HG03439 (cell line): ENCODE measurements around the gene HGFAC.
"Not testable (repeated sequence)": the region's sequence is repeated elsewhere in the genome, so short reads cannot be mapped to it uniquely, and the experiment has no call there.

Experiments used
- ATAC-seq: cut with Tn5 transposase; IDR thresholded peaks from one replicate; pipeline ENCODE4 v1.9.1; 2021; ENCODE audit warnings: mild to moderate bottlenecking, moderate library complexity; ENCODE audit not compliant: unreplicated experiment

Gene HGFAC

DNA sequence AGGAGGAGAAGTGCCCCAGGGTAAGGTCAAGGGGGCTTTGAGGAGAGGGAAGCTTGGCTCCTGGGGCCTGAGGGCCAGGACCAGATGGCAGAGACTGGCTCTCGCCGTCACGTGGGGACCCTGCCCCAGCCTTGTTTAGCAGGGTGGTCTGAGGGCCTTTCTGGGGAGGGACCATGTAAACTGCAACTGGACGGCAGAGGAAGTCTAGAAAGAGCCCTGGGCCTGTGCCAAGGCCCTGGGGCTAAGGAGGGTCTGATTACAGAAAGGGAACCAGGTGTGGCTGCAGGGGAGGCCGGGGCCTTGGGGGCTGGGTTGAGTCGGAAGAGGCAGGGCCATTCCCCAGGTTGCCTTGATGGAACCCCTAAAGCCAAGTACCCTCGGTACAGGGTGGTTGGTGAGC is 1.8 kb upstream of the HGFAC start:
- no peak for ATAC-seq

GRCh38 chr4:3440979-3441500 is 728 bp upstream of the HGFAC start:
- no peak for ATAC-seq

DNA sequence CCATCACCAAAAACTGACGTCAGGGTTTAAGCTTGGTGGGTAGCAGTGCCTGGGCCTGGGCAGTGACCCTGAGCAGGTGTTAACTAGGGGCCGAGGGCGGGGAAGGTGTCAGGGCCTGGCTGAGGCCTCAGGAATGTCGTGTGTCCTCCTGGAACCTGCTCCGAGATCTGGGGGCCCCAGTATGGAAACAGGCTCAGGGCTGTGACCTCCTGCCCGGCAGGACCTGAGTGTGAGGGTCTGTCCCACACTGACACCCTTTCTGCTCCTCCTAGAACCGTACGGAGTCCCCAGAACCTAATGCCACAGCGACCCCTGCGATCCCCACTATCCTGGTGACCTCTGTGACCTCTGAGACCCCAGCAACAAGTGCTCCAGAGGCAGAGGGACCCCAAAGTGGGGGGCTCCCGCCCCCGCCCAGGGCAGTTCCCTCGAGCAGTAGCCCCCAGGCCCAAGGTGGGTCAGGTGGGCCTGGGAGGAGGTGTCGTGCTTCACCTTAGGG is 741 bp downstream of the HGFAC start:
- no peak for ATAC-seq

- no peak for ATAC-seq
These were observed 1.4 kb downstream of the HGFAC start for GRCh38 chr4:3442959-3443749.

- ATAC-seq: no peak
These were observed 2.1 kb downstream of the HGFAC start for GRCh38 chr4:3443750-3444309.

DNA sequence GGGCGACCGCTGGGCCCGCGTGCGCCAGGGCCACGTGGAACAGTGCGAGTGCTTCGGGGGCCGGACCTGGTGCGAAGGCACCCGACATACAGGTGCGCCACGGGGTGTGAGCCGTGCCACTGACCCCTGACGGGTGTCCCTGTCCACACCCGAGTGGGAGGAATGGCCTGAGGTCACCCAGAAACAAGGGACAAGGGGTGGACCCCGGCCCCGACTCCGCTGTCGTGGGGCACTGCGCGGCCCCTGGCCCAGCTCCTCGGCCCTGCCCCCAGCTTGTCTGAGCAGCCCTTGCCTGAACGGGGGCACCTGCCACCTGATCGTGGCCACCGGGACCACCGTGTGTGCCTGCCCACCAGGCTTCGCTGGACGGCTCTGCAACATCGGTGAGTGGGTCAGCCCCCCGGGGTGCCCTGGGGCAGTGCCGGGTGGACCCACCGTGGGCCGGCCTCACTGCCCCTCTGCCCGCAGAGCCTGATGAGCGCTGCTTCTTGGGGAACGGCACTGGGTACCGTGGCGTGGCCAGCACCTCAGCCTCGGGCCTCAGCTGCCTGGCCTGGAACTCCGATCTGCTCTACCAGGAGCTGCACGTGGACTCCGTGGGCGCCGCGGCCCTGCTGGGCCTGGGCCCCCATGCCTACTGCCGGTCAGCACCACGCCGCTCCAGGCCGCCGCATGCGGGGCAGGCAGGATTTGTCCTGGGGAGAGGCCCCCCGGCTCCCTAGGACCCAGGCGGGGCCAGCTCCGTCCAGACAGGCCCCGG is 2.8 kb downstream of the HGFAC start:
- no peak for ATAC-seq

DNA sequence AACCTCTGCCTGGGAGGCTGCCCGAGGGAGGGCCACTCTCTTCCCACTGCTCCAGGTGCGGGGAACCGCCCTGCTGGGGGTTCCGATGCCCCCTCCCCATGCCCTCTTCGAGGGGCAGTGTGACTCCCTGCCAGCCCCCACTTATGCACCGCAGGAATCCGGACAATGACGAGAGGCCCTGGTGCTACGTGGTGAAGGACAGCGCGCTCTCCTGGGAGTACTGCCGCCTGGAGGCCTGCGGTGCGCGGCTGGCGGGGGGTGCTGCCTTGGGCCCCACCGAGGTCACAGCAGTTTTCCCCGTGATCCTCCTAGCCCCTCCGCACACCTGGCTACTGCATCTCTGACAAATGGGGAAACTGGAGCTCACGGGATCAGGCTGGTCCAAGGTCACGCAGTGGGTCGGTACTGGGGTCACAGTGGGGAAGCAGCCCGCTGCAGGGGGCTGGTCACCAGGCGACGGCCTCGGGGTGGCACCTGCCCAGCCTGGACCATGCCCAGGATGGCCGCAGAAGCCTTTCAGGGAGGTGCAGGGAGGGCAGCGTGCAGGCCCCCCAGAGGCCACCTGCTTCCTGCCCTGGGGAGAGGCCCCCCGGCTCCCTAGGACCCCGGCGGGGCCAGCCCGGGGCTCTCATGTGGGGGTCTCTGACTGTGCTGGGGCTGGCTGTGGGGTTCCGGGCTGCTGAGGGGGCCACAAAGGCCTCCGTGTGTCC is 3.5 kb downstream of the HGFAC start:
- no peak for ATAC-seq

DNA sequence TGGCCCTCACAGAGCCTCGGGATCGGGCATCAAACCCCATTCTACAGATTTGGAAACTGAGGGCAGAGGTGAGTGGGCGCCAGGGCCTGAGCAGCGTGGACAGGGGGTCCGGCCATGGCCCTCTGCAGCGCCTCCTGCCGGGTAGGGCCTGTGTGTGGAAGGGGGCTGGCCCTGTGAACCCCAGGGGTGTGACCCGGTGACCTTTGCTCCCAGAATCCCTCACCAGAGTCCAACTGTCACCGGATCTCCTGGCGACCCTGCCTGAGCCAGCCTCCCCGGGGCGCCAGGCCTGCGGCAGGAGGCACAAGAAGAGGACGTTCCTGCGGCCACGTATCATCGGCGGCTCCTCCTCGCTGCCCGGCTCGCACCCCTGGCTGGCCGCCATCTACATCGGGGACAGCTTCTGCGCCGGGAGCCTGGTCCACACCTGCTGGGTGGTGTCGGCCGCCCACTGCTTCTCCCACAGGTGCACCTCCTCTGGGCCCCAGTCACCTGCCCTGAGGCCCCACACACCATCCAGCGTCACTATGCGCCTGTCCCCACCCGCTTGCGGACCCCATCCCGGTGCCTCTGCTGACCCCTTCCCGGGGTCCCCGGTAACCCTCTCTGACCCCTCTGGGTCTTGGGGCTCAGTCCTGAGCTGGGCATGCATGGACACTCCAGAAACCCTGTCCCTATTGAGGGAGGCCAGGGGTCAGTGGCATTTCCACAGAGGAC is 4.2 kb downstream of the HGFAC start:
- no peak for ATAC-seq

DNA sequence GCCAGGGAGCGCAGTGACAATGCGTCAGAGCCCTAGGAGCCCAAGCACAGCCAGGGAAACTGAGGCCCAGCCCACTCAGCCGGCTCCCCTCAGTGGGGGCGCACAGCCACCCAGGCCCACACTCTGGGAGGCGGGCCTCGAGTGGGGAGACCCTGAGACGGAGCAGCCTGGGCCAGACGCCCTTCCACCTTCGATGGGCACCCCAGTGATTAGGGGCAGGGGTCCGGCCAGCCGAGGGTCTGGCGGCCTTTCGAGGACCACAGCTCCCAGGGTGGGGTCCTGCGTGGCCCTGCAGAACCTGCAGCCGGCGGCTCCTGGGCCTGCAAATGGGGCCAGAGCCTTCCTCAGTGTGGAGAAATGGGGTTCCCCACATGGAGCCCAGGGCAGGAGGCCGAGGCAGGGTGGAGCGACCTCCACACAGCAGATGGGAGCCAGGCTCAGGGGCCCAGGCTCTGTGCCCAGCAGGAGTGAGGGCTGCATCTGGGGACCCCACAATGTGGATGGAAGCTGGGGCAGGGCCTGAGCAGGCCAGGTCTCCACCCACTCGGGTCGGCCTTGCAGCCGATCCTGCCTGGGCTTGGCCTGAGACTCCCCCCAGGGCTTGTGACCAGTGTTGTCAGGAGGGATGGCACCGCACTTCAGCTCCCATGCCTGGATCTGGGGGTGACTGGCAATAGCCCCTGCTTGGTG is 5.0 kb downstream of the HGFAC start:
- no peak for ATAC-seq

DNA sequence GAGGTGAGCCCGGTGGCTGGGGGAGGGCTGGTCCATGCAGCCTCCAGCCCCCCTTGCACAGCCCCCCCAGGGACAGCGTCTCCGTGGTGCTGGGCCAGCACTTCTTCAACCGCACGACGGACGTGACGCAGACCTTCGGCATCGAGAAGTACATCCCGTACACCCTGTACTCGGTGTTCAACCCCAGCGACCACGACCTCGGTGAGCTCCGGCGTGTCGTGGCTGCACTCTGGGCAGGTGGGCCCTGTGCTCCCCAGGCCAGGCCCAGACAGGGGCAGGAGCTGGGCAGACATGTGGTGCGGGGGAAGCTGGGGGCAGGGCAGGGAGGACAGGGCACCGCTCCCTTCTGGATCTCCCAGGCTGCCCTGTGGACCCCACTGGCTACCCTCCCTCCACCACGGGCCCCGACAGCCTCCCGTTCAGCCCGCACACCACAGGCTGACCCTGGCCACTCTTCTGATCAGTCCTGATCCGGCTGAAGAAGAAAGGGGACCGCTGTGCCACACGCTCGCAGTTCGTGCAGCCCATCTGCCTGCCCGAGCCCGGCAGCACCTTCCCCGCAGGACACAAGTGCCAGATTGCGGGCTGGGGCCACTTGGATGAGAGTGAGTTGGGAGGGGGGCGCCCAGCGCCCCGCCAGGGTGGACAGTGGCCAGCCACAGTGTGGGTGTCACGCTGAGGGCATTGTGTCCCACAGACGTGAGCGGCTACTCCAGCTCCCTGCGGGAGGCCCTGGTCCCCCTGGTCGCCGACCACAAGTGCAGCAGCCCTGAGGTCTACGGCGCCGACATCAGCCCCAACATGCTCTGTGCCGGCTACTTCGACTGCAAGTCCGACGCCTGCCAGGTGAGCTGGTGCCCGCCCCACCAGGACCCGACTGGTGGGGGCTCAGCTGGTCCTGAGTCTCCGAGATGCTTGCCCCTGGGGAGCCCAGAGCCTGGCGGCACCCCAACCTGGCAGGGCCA is 5.9 kb downstream of the HGFAC start:
- no peak for ATAC-seq

- no peak for ATAC-seq
These were observed 7.3 kb downstream of the HGFAC start for GRCh38 chr4:3449047-3449573.

- no peak for ATAC-seq
These were observed 8.1 kb downstream of the HGFAC start for GRCh38 chr4:3449574-3450534.

GRCh38 chr4:3450643-3451042 is 8.9 kb downstream of the HGFAC start:
- ATAC-seq: no peak

- ATAC-seq: no peak
These were observed 10.2 kb downstream of the HGFAC start for GRCh38 chr4:3451956-3452355.

DNA sequence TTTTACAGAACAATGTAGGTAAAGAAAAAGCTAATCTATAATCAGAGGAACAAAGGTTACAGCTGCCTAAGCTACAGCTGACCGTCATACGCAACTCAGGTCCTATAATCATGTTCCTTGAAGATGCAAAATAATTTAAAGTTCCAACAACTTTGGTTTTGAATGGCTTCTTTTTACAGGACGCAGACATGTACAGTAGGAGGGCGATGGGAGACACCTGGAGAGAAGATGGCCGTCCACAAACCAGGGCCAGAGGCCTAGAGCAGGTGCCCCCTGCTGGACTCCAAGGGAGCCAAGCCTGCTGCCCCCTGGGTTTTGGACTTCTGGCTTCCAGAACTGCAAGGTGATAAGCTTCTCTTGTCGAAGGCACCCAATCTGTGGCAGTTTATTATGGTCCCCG is 10.6 kb downstream of the HGFAC start:
- ATAC-seq: no peak

DNA sequence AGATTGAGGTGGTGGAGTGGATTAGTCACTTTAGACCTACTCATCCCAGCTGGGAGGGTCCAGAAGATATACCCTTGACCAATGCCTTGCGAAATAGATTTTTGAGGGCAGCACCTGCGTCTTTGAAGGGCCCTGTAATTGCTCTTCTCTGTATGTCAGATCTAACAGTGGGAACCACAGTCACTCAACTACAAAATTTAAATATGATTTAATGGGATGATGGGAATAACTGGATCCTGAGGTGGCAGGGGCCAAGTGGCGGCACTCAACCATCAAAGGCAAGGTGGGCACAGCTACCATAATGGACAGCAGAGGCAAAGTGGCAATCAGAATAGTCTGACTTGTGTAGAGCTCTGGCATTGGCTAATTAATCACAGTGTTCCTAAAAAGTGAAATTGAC is 13.8 kb downstream of the HGFAC start:
- not testable (repeated sequence) for ATAC-seq

DNA sequence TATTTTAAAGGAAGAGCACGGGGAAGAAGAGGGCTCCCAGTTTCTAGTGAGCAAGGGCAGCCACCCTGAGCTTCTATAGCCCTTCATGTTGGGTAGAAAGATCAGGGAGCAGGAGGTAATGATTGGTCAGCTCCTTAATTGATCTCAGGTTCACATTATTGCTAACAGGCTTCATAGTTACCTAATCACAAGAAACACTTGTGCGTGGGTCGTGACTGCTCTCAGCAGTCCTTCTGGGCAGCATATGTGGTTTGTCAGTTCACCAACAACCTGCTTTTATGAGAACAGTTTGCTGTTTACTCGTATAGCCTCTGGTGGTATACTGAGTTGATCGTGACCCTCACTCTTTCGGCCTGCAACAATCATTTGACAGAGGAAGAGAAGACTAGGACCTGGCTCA is 16.6 kb downstream of the HGFAC start:
- no peak for ATAC-seq
